GM12878 (cell line): ENCODE data around the gene HOGA1. TPM values are rescaled to one million over a fixed set of nuclear protein-coding genes. Genes with fewer than 3 reads are reported as not detected.
A peak's percentile ranks its signal among the peaks of the same experiment; 100 is the strongest.

Experiments
- BACH1 ChIP-seq: fragments of 450-650 bp; IDR thresholded peaks from 2 replicates; pipeline ENCODE4 v1.6.1; 2017; ENCODE audit warnings: mild to moderate bottlenecking, borderline replicate concordance
- BCL11A ChIP-seq: IDR thresholded peaks from 2 replicates; pipeline ENCODE4 v1.6.1; 2011; ENCODE audit warnings: low read depth, low read length
- CBFB ChIP-seq: IDR thresholded peaks from 2 replicates; pipeline ENCODE4 v1.6.1; 2016; ENCODE audit warnings: antibody characterized with exemption, low read depth
- CBX3 ChIP-seq: fragments of 200-600 bp; sonication (generic); IDR thresholded peaks from 2 replicates; pipeline ENCODE4 v1.6.1; 2016; ENCODE audit warnings: low read depth, borderline replicate concordance
- DPF2 ChIP-seq: fragments of 450-650 bp; IDR thresholded peaks from 2 replicates; pipeline ENCODE4 v1.6.1; 2017; ENCODE audit warnings: mild to moderate bottlenecking
- GABPA ChIP-seq: IDR thresholded peaks from 2 replicates; pipeline ENCODE4 v1.6.1; 2014; ENCODE audit warnings: antibody characterized with exemption, low read depth, mild to moderate bottlenecking, inconsistent platforms
- KDM1A ChIP-seq: fragments of 200-600 bp; sonication (generic); IDR thresholded peaks from 2 replicates; pipeline ENCODE4 v1.6.1; 2016; ENCODE audit warnings: borderline replicate concordance
- MXI1 ChIP-seq: fragments of 150-350 bp; IDR thresholded peaks from 2 replicates; pipeline ENCODE4 v1.6.1; 2011; ENCODE audit warnings: low read depth, mild to moderate bottlenecking, inconsistent platforms, low read length, improper control_type of control experiment
- MYC ChIP-seq: IDR thresholded peaks from 2 replicates; pipeline ENCODE4 v1.6.1; 2011; ENCODE audit warnings: mild to moderate bottlenecking, low read length, moderate library complexity, inconsistent platforms; ENCODE audit not compliant: insufficient read depth, insufficient replicate concordance, insufficient read length, severe bottlenecking
- NFIC ChIP-seq: IDR thresholded peaks from 2 replicates; pipeline ENCODE4 v1.6.1; 2012; ENCODE audit warnings: low read depth, mild to moderate bottlenecking, inconsistent platforms, low read length, moderate library complexity
- PAX5 ChIP-seq: IDR thresholded peaks from 2 replicates; pipeline ENCODE4 v1.6.1; 2011; ENCODE audit warnings: low read depth, low read length, borderline replicate concordance
- POU2F2 ChIP-seq: IDR thresholded peaks from 3 replicates; pipeline ENCODE4 v1.6.1; 2011; ENCODE audit warnings: low read depth, mild to moderate bottlenecking, low read length, borderline replicate concordance
- SIX5 ChIP-seq: IDR thresholded peaks from 2 replicates; pipeline ENCODE4 v1.6.1; 2011; ENCODE audit warnings: mild to moderate bottlenecking, low read depth, low read length, moderate library complexity; ENCODE audit not compliant: severe bottlenecking
- SMARCA5 ChIP-seq: fragments of 450-650 bp; IDR thresholded peaks from 2 replicates; pipeline ENCODE4 v1.6.1; 2017; ENCODE audit warnings: mild to moderate bottlenecking
- SMC3 ChIP-seq: IDR thresholded peaks from 2 replicates; pipeline ENCODE4 v1.6.1; 2011; ENCODE audit warnings: low read length, improper control_type of control experiment, borderline replicate concordance
- SP1 ChIP-seq: IDR thresholded peaks from one replicate; pipeline ENCODE4 v1.6.1; 2011; ENCODE audit warnings: low read depth, low read length
- STAT1 ChIP-seq: fragments of 450-650 bp; conservative IDR thresholded peaks from 2 replicates; pipeline ENCODE4 v1.6.1; 2014; ENCODE audit warnings: antibody characterized with exemption, mild to moderate bottlenecking
- TBL1XR1 ChIP-seq: IDR thresholded peaks from 2 replicates; pipeline ENCODE4 v1.6.1; 2012; ENCODE audit warnings: low read depth, low read length, improper control_type of control experiment
- polyA plus RNA-seq, 11 experiments: library from polyadenylated mRNA; depleted of rRNA in 4 of 11; unstranded in 6 of 11; stranded (reverse) in 5 of 11; fragments of >200 nt; fragmentation: Nextera tagmentation in 4 of 11; fragmentation: Illumina TruSeq in 1 of 11; extraction: Ambion mirVana in 4 of 11; extraction: Trizol in 1 of 11; gene quantifications; 1 replicate in 1 of 11; 2 replicates in 10 of 11; pipeline versions ENCODE4 v1.2.1 to v1.2.3, GENCODE V29; 2011 to 2016; ENCODE audit warnings: inconsistent platforms in 2 of 11, missing spikeins in 2 of 11, low read depth in 1 of 11
- total RNA-seq, 4 experiments: library from RNA; depleted of rRNA in 3 of 4; stranded (reverse); fragments of >200 nt in 3 of 4; fragmentation: Illumina TruSeq in 1 of 4; extraction: Trizol in 1 of 4; gene quantifications; 2 replicates each; pipeline versions ENCODE4 v1.2.1 to v1.2.3, GENCODE V29; 2013 to 2021
- TF ChIP-seq, protein P1 (sequence below): fragments of 450-650 bp; IDR thresholded peaks from 2 replicates; pipeline ENCODE4 v1.6.1; 2016; ENCODE audit warnings: mild to moderate bottlenecking, moderate library complexity, borderline replicate concordance
- TF ChIP-seq, protein P2 (sequence below): IDR thresholded peaks from 2 replicates; pipeline ENCODE4 v1.6.1; 2011; ENCODE audit warnings: mild to moderate bottlenecking, low read depth, low read length, moderate library complexity; ENCODE audit not compliant: insufficient replicate concordance
- TF ChIP-seq, protein P3 (sequence below): fragments of 150-350 bp; IDR thresholded peaks from 2 replicates; pipeline ENCODE4 v1.6.1; 2016; ENCODE audit warnings: low read depth, low read length
- TF ChIP-seq, protein P4 (sequence below): IDR thresholded peaks from 2 replicates; pipeline ENCODE4 v1.6.1; 2011; ENCODE audit warnings: low read depth, mild to moderate bottlenecking, low read length, moderate library complexity, borderline replicate concordance; ENCODE audit errors: extremely low read depth

The HOGA1 gene
- total and polyA plus RNA-seq, 10 of the 15 experiments (the other 5 are each of a cell fraction or from before 2014, with no cell fraction given): 0.01 to 0.19 (median 0.06) TPM; not detected in 6

DNA sequence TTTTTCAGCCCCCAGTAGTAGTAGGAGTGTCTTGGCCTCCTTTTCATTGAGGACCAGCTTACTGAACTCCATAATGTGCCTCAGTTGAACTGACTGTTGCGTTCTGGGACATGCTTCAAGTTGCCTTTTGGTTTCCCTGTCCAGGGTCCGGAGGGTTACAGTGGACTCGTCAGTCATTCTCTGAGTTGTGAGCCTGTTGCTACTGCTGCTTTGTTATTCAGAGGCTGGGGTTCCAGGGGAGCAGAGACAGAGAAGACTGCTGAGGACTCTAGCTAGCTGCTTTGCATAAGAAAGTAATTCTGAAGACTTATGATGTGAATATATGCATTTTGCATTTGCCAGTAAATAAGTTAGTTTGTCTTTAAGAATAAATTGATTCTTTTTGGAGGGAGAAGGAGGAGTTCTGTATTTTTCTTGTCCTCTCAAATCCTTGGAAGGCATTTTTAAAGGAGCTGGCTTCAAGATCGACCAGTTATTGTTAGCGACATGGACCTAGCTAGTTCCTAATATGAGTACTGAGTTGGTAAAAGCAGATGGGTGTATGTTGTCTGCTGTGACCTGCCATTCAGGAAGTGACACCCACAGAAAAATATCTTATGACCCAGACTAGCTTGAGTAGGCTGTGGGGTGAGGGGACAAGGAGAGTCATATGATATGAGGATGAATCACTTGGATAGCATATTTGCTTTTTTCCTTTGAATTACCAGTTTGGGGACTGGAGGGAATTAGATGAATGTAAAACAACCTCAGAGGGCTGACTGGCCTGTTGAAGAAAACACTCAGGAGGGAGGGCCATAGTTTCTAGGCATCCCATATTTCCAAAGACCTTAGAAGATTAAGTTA lies 64.6 kb downstream of the HOGA1 start (continued):
- TF ChIP-seq, protein P1, sequence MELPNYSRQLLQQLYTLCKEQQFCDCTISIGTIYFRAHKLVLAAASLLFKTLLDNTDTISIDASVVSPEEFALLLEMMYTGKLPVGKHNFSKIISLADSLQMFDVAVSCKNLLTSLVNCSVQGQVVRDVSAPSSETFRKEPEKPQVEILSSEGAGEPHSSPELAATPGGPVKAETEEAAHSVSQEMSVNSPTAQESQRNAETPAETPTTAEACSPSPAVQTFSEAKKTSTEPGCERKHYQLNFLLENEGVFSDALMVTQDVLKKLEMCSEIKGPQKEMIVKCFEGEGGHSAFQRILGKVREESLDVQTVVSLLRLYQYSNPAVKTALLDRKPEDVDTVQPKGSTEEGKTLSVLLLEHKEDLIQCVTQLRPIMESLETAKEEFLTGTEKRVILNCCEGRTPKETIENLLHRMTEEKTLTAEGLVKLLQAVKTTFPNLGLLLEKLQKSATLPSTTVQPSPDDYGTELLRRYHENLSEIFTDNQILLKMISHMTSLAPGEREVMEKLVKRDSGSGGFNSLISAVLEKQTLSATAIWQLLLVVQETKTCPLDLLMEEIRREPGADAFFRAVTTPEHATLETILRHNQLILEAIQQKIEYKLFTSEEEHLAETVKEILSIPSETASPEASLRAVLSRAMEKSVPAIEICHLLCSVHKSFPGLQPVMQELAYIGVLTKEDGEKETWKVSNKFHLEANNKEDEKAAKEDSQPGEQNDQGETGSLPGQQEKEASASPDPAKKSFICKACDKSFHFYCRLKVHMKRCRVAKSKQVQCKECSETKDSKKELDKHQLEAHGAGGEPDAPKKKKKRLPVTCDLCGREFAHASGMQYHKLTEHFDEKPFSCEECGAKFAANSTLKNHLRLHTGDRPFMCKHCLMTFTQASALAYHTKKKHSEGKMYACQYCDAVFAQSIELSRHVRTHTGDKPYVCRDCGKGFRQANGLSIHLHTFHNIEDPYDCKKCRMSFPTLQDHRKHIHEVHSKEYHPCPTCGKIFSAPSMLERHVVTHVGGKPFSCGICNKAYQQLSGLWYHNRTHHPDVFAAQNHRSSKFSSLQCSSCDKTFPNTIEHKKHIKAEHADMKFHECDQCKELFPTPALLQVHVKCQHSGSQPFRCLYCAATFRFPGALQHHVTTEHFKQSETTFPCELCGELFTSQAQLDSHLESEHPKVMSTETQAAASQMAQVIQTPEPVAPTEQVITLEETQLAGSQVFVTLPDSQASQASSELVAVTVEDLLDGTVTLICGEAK: no peak
- TF ChIP-seq NFIC (peak; percentile 47; the same call in 1 of the 2 replicates), SP1 (peak; percentile 65), DPF2 (no peak), POU2F2 (peak; percentile 48; the same call in 1 of the 3 replicates), MYC (no peak), CBX3 (no peak), BCL11A (no peak), MXI1 (no peak; the same call in 1 of the 2 replicates), BACH1 (no peak), CBFB (no peak), SIX5 (no peak), STAT1 (no peak), KDM1A (no peak), GABPA (no peak), SMARCA5 (no peak), TBL1XR1 (peak; percentile 41; the same call in 1 of the 2 replicates), SMC3 (no peak), PAX5 (no peak)
- TF ChIP-seq, protein P2, sequence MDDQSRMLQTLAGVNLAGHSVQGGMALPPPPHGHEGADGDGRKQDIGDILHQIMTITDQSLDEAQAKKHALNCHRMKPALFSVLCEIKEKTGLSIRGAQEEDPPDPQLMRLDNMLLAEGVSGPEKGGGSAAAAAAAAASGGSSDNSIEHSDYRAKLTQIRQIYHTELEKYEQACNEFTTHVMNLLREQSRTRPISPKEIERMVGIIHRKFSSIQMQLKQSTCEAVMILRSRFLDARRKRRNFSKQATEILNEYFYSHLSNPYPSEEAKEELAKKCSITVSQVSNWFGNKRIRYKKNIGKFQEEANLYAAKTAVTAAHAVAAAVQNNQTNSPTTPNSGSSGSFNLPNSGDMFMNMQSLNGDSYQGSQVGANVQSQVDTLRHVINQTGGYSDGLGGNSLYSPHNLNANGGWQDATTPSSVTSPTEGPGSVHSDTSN: no peak
- TF ChIP-seq, protein P3, sequence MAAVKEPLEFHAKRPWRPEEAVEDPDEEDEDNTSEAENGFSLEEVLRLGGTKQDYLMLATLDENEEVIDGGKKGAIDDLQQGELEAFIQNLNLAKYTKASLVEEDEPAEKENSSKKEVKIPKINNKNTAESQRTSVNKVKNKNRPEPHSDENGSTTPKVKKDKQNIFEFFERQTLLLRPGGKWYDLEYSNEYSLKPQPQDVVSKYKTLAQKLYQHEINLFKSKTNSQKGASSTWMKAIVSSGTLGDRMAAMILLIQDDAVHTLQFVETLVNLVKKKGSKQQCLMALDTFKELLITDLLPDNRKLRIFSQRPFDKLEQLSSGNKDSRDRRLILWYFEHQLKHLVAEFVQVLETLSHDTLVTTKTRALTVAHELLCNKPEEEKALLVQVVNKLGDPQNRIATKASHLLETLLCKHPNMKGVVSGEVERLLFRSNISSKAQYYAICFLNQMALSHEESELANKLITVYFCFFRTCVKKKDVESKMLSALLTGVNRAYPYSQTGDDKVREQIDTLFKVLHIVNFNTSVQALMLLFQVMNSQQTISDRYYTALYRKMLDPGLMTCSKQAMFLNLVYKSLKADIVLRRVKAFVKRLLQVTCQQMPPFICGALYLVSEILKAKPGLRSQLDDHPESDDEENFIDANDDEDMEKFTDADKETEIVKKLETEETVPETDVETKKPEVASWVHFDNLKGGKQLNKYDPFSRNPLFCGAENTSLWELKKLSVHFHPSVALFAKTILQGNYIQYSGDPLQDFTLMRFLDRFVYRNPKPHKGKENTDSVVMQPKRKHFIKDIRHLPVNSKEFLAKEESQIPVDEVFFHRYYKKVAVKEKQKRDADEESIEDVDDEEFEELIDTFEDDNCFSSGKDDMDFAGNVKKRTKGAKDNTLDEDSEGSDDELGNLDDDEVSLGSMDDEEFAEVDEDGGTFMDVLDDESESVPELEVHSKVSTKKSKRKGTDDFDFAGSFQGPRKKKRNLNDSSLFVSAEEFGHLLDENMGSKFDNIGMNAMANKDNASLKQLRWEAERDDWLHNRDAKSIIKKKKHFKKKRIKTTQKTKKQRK: no peak
- TF ChIP-seq, protein P4, sequence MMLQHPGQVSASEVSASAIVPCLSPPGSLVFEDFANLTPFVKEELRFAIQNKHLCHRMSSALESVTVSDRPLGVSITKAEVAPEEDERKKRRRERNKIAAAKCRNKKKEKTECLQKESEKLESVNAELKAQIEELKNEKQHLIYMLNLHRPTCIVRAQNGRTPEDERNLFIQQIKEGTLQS: no peak
